SU-DHL-6 (cell line): Measurements from ENCODE around the gene LONRF2.

Experiments used
- EZH2phosphoT487 ChIP-seq: fragments of 200-600 bp; sonication (generic), shearing (Covaris generic); conservative IDR thresholded peaks from 2 replicates; pipeline ENCODE4 v1.6.1; 2018; ENCODE audit warnings: mild to moderate bottlenecking, antibody characterized with exemption, low read length, moderate library complexity, mixed read lengths
- TF ChIP-seq, protein P1 (sequence below): fragments of 200-600 bp; sonication (generic); IDR thresholded peaks from one replicate; pipeline ENCODE4 v1.5.1; 2017; ENCODE audit warnings: antibody characterized with exemption, mild to moderate bottlenecking, low read length, moderate library complexity; ENCODE audit not compliant: insufficient read depth, poor library complexity, severe bottlenecking

DNA sequence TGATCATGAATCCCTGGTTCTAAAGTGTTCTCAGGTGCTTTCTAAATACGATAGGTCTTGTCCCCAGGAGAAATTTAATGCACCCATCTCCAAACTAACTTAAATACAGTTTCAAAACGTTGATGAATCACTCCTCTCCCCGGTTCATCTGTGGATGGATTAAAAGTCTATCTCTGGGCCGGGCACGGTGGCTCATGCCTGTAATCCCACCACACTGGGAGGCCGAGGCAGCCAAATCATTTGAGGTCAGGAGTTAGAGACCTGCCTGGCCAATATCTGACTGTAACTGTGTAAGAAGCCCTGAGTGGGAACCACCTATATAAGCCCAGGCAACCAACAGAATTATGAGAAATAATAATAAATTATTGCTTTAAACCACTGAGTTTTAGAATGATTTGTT, 78.7 kb downstream of the LONRF2 start:
- TF ChIP-seq, protein P1, sequence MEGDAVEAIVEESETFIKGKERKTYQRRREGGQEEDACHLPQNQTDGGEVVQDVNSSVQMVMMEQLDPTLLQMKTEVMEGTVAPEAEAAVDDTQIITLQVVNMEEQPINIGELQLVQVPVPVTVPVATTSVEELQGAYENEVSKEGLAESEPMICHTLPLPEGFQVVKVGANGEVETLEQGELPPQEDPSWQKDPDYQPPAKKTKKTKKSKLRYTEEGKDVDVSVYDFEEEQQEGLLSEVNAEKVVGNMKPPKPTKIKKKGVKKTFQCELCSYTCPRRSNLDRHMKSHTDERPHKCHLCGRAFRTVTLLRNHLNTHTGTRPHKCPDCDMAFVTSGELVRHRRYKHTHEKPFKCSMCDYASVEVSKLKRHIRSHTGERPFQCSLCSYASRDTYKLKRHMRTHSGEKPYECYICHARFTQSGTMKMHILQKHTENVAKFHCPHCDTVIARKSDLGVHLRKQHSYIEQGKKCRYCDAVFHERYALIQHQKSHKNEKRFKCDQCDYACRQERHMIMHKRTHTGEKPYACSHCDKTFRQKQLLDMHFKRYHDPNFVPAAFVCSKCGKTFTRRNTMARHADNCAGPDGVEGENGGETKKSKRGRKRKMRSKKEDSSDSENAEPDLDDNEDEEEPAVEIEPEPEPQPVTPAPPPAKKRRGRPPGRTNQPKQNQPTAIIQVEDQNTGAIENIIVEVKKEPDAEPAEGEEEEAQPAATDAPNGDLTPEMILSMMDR = no peak
- no peak for TF ChIP-seq EZH2phosphoT487
